HCT116 (cell line): Measurements from ENCODE around the gene KIF18B. TPM values are rescaled to one million over a fixed set of nuclear protein-coding genes. Genes with fewer than 3 reads are reported as not detected.

Experiments used
- ATF3 ChIP-seq: IDR thresholded peaks from 2 replicates; pipeline ENCODE4 v1.6.1; 2012
- ELF1 ChIP-seq: IDR thresholded peaks from 2 replicates; pipeline ENCODE4 v1.6.1; 2012; ENCODE audit warnings: low read depth, borderline replicate concordance
- POLR2AphosphoS5 ChIP-seq: IDR thresholded peaks from 2 replicates; pipeline ENCODE4 v1.6.1; 2011; ENCODE audit warnings: mild to moderate bottlenecking, low read depth, low read length, moderate library complexity
- ZFX ChIP-seq: fragments of 450-650 bp; IDR thresholded peaks from 2 replicates; pipeline ENCODE4 v1.6.1; 2017
- total RNA-seq: library from RNA; stranded (reverse); gene quantifications from one replicate; pipeline ENCODE4 v1.2.1, GENCODE V29; 2021; ENCODE audit not compliant: unreplicated experiment
- TF ChIP-seq, protein P1 (sequence below), 3 experiments: fragments of 200-600 bp in 1 of 3; sonication (generic) in 1 of 3; IDR thresholded peaks in 2 of 3; conservative IDR thresholded peaks in 1 of 3; 2 replicates each; pipeline ENCODE4 v1.5.1; 2012 to 2017; ENCODE audit warnings: low read depth in 2 of 3, low read length in 2 of 3, antibody characterized with exemption in 1 of 3, borderline replicate concordance in 1 of 3, control low read depth in 1 of 3, mild to moderate bottlenecking in 1 of 3, mixed read lengths in 1 of 3, mixed run types in 1 of 3, moderate library complexity in 1 of 3; ENCODE audit not compliant: insufficient read depth in 1 of 3
- TF ChIP-seq, protein P2 (sequence below): IDR thresholded peaks from 2 replicates; pipeline ENCODE4 v1.6.1; 2012; ENCODE audit warnings: low read depth

Gene KIF18B
- total RNA-seq, 1 experiment from 2014 or later = 76.4 TPM

DNA sequence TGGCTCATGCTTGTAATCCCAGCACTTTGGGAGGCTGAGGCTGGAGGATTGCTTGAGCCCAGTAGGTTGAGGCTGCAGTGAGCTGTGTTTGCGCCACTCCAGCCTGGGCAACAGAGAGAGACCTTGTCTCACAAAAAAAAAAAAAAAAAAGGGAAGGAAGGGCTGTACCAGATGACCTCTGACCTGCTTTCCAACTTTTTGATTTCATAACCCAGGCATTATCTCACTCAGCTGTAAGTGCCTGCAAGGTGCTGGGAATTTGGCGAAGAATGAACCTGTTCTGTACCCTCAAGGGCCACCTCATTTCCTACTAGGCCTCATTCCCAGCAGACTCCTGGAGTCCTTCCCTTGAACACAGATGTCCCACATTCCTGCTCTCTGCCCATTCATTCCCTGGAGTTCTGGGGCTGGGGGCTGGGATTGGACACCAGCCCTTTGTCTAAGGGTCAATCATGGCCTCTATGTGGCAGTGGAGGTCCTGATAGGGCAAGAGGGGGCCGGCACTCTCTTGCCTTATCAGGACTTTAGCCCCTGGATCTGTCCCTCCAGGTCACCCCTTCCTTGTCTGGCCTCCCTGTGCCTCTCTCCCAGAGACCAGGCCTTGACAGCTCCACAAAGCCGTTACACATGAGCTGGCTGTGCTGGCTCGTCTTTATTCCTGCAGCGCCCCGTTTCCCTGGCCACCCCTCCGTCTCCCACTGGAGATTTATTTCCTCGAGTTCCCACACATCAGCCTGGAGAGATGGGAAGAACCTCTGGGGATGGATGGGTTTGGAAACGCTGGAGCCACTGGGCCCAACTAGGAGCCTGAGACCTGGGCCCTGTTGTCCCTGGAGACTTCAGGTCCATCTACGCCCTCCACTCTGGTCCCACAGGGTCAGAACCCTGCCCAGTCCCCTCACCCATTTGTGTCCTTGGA lies 31.5 kb downstream of the KIF18B start (continued):
- TF ChIP-seq, protein P1, sequence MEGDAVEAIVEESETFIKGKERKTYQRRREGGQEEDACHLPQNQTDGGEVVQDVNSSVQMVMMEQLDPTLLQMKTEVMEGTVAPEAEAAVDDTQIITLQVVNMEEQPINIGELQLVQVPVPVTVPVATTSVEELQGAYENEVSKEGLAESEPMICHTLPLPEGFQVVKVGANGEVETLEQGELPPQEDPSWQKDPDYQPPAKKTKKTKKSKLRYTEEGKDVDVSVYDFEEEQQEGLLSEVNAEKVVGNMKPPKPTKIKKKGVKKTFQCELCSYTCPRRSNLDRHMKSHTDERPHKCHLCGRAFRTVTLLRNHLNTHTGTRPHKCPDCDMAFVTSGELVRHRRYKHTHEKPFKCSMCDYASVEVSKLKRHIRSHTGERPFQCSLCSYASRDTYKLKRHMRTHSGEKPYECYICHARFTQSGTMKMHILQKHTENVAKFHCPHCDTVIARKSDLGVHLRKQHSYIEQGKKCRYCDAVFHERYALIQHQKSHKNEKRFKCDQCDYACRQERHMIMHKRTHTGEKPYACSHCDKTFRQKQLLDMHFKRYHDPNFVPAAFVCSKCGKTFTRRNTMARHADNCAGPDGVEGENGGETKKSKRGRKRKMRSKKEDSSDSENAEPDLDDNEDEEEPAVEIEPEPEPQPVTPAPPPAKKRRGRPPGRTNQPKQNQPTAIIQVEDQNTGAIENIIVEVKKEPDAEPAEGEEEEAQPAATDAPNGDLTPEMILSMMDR (IDR thresholded peaks at IDR 0.05 in 2 of 3, conservative IDR thresholded peaks at IDR 0.05 in 1 of 3; ENCODE audit: borderline replicate concordance in 1 of 3, insufficient read depth in 1 of 3, low read depth in 2 of 3, low read length in 2 of 3) = no peak
- TF ChIP-seq ELF1 (no peak), ATF3 (no peak), ZFX (no peak), POLR2AphosphoS5 (no peak)
- TF ChIP-seq, protein P2, sequence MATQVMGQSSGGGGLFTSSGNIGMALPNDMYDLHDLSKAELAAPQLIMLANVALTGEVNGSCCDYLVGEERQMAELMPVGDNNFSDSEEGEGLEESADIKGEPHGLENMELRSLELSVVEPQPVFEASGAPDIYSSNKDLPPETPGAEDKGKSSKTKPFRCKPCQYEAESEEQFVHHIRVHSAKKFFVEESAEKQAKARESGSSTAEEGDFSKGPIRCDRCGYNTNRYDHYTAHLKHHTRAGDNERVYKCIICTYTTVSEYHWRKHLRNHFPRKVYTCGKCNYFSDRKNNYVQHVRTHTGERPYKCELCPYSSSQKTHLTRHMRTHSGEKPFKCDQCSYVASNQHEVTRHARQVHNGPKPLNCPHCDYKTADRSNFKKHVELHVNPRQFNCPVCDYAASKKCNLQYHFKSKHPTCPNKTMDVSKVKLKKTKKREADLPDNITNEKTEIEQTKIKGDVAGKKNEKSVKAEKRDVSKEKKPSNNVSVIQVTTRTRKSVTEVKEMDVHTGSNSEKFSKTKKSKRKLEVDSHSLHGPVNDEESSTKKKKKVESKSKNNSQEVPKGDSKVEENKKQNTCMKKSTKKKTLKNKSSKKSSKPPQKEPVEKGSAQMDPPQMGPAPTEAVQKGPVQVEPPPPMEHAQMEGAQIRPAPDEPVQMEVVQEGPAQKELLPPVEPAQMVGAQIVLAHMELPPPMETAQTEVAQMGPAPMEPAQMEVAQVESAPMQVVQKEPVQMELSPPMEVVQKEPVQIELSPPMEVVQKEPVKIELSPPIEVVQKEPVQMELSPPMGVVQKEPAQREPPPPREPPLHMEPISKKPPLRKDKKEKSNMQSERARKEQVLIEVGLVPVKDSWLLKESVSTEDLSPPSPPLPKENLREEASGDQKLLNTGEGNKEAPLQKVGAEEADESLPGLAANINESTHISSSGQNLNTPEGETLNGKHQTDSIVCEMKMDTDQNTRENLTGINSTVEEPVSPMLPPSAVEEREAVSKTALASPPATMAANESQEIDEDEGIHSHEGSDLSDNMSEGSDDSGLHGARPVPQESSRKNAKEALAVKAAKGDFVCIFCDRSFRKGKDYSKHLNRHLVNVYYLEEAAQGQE = no peak
